HG03095 (cell line): ENCODE results near the gene REEP1.

Source experiments
- ATAC-seq: cut with Tn5 transposase; IDR thresholded peaks from one replicate; pipeline ENCODE4 v1.9.1; 2021; ENCODE audit warnings: moderate library complexity; ENCODE audit not compliant: unreplicated experiment

Gene REEP1

GRCh38 chr2:86308356-86308755 is 29.1 kb downstream of the REEP1 start:
- ATAC-seq = no peak

- no peak for ATAC-seq
Observed at GRCh38 chr2:86307431-86307830, 30.0 kb downstream of the REEP1 start.

- ATAC-seq = no peak
Observed at GRCh38 chr2:86305915-86306254, 31.5 kb downstream of the REEP1 start.

GRCh38 chr2:86305195-86305914 is 32.1 kb downstream of the REEP1 start:
- ATAC-seq = no peak

GRCh38 chr2:86304416-86304815 is 33.0 kb downstream of the REEP1 start:
- no peak for ATAC-seq

GRCh38 chr2:86302320-86302719 is 35.1 kb downstream of the REEP1 start:
- ATAC-seq = no peak

GRCh38 chr2:86301711-86302202 is 35.7 kb downstream of the REEP1 start:
- no peak for ATAC-seq

GRCh38 chr2:86301009-86301408 is 36.4 kb downstream of the REEP1 start:
- ATAC-seq = no peak

GRCh38 chr2:86300496-86300895 is 36.9 kb downstream of the REEP1 start:
- ATAC-seq = no peak

GRCh38 chr2:86298411-86299390 is 38.7 kb downstream of the REEP1 start:
- no peak for ATAC-seq

- ATAC-seq = no peak
Observed at GRCh38 chr2:86297382-86298147, 39.9 kb downstream of the REEP1 start.

- no peak for ATAC-seq
Observed at GRCh38 chr2:86296947-86297346, 40.5 kb downstream of the REEP1 start.

GRCh38 chr2:86295066-86295465 is 42.4 kb downstream of the REEP1 start:
- ATAC-seq = no peak

- ATAC-seq = no peak
Observed at GRCh38 chr2:86293612-86294011, 43.8 kb downstream of the REEP1 start.

- no peak for ATAC-seq
Observed at GRCh38 chr2:86292571-86293515, 44.6 kb downstream of the REEP1 start.

GRCh38 chr2:86291328-86291662 is 46.1 kb downstream of the REEP1 start:
- ATAC-seq = no peak

- ATAC-seq = no peak
Observed at GRCh38 chr2:86290596-86291327, 46.7 kb downstream of the REEP1 start.

GRCh38 chr2:86286516-86286915 is 50.9 kb downstream of the REEP1 start:
- no peak for ATAC-seq

GRCh38 chr2:86285981-86286380 is 51.4 kb downstream of the REEP1 start:
- ATAC-seq = no peak

- no peak for ATAC-seq
Observed at GRCh38 chr2:86285571-86285970, 51.9 kb downstream of the REEP1 start.
